Measurements from ENCODE around the gene OSTN.

The OSTN gene

DNA sequence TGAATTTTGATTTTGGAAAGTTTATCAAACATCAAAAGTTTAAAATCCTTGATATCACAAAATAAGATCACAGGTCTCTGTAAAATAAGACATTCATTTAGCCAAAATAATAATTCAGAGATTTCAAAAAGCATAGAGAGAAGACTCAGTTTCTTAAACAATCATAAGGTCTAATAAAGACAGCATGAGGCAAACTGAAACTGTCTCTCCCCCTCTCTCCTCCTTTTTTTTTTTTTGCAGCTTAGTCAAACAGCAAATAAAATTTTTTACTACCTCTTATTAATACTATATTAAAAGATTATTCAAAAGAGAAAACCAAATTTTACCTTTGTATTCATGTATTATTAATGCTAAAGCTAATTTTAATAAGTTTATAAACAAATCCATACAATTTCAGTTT, 57.4 kb downstream of the OSTN start:
- H3K4me3 ChIP-seq (ENCODE audit: low read depth, low read length): no peak overlapping the region
- TF ChIP-seq, protein P1, sequence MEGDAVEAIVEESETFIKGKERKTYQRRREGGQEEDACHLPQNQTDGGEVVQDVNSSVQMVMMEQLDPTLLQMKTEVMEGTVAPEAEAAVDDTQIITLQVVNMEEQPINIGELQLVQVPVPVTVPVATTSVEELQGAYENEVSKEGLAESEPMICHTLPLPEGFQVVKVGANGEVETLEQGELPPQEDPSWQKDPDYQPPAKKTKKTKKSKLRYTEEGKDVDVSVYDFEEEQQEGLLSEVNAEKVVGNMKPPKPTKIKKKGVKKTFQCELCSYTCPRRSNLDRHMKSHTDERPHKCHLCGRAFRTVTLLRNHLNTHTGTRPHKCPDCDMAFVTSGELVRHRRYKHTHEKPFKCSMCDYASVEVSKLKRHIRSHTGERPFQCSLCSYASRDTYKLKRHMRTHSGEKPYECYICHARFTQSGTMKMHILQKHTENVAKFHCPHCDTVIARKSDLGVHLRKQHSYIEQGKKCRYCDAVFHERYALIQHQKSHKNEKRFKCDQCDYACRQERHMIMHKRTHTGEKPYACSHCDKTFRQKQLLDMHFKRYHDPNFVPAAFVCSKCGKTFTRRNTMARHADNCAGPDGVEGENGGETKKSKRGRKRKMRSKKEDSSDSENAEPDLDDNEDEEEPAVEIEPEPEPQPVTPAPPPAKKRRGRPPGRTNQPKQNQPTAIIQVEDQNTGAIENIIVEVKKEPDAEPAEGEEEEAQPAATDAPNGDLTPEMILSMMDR (IDR thresholded peaks at IDR 0.05; ENCODE audit: borderline replicate concordance, insufficient read depth, low read depth, low read length): no peak

DNA sequence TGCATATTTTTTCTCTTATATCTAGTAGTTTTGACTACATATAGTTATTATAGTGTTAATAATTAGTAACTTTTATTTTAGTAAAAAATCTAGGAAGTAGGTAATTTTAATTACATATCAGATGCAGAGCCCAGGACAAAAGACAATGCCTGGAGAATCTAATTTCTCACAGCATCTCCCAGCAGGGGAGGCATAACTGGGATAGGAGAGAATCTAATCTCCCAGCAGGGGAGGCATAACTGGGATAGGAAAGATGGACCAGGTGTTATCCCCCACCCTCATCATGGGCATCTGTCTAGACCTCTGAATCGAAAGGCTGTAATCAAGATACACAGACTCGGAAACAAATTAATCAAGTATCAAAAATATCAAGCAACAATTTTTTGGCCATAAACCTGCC, 58.2 kb downstream of the OSTN start:
- TF ChIP-seq, protein P1 (IDR thresholded peaks at IDR 0.05; ENCODE audit: borderline replicate concordance, insufficient read depth, low read depth, low read length): no peak
- no peak overlapping the region for H3K4me3 ChIP-seq (ENCODE audit: low read depth, low read length)

DNA sequence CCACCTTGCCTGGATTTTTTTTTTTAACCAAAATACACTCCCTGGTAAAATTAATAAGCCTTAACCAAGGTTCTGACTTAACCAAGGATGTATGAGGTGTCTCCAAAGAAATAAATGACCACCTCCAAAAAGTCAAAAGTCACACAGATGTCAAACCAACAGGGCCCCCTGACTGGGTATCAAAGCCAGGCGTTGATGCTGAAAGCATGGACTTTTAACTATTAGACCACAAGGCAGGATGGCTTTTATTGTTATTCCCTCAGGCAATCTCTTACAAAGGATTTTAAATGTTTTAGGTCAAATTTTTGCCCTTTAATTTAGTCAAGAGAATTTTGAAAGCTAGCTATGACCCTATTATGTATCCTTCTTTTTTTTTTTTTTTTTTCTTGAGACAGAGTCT, 60.4 kb downstream of the OSTN start:
- TF ChIP-seq, protein P1 (IDR thresholded peaks at IDR 0.05; ENCODE audit: borderline replicate concordance, insufficient read depth, low read depth, low read length): no peak
- H3K4me3 ChIP-seq (ENCODE audit: low read depth, low read length): no peak overlapping the region

DNA sequence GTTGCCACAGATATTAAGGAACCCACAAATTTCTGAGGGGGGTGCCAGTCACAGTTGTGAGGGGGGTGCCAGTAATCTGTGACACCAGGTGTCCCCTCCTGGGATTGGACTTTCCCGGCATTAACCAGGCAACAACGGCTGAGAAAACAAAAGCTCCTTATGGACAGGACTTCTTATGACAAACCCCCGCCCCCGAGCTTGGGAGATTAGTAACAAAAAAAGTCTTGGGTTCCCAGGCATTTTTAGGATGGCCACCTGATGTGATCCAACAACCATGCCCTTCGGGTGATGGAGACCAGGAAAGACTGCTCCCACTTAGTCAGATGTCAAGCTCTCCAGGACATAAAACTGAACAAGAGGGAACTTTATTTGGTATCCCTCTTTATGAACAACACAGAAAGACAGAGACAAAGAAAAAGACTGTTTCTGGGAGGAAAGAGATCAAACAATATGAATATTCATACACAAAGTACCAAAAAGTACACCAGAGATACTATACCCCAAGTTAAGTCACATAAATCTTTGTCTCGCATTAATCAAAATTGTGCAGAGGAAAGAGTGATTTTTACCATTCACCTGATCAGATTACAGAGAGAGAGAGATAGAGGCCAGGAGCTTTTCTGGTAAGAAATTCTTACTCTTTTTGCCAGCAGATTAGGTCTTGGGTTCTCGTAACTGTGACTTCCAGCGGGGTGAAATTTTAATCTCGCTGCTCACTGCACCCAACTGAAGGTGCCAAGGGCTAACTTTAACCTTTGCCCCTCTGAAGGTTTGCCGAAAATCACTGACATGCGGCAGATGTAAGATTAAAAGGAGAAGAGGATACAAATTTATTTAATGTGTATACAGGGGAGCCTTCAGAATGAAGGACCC, 61.6 kb downstream of the OSTN start:
- H3K4me3 ChIP-seq (ENCODE audit: low read depth, low read length): no peak overlapping the region
- TF ChIP-seq, protein P1 (IDR thresholded peaks at IDR 0.05; ENCODE audit: borderline replicate concordance, insufficient read depth, low read depth, low read length): no peak

DNA sequence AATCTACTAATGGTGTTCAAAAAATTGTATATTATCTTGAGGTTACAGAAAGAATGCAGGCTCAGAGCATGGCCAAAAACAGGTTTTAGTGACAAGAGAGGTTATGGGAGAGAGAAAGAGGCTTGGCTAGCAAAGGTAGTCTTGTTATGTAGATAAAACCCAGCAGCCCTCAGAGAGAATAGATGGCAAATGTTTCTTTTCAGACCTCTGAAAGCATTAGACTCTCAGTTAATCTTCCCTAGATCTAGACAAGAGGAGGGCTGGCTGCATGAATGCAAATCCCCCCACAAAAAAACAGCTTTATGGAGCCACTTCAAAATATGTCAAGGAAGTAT, 62.2 kb downstream of the OSTN start:
- no peak overlapping the region for H3K4me3 ChIP-seq (ENCODE audit: low read depth, low read length)
- TF ChIP-seq, protein P1 (IDR thresholded peaks at IDR 0.05; ENCODE audit: borderline replicate concordance, insufficient read depth, low read depth, low read length): no peak

DNA sequence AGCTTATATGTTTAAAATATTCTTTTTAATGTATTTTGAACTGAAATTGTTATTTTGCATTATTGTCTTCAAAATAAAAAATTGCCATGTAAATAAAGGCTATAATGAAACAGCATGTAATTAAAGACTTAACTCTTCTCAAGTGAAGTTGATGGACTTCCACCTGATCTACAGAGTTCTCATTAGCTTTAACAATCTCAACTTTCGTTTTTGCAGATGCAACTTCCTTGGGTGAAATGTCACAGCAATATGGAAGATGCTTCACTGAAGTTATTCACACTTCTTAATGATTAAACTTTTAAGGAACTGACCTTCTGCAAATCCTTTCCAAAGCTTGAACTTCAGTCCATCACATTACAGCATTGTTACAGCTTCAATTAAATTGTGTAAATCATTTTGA, 63.6 kb downstream of the OSTN start:
- TF ChIP-seq, protein P1 (IDR thresholded peaks at IDR 0.05; ENCODE audit: borderline replicate concordance, insufficient read depth, low read depth, low read length): no peak
- no peak overlapping the region for H3K4me3 ChIP-seq (ENCODE audit: low read depth, low read length)

DNA sequence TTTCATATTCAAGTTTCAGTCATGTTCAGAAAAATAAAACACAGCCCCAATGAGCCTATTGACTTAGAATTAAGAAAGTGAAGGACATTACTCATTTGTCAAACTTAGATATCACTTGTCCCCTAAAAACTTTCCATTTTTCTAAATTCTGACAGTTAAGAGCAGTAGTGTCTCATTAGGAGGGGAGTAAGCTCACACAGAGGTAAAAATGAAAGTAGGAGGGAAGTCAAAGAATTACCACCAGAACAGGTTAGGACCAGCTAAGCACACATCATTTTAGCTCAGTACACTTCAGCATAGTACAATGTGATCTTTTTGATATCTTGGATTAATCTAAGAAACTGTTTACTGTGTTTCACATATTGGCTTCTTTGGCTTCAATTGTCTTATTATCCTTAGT, 64.3 kb downstream of the OSTN start:
- TF ChIP-seq, protein P1 (IDR thresholded peaks at IDR 0.05; ENCODE audit: borderline replicate concordance, insufficient read depth, low read depth, low read length): no peak
- H3K4me3 ChIP-seq (ENCODE audit: low read depth, low read length): no peak overlapping the region

Measured in GM12875 (cell line).